HepG2 (cell line): ENCODE measurements around the gene NLGN3. TPM values are rescaled to one million over a fixed set of nuclear protein-coding genes. Genes with fewer than 3 reads are reported as not detected.

Experiments
- ATAC-seq: fragments of 200-7000 bp; cut with Tn5 transposase; 3 replicates; pipeline ENCODE4 v1.9.1; 2020; ENCODE audit warnings: mild to moderate bottlenecking, moderate library complexity
- BruUV-seq: library from RNA; stranded (reverse); fragments of 400-500 nt; replicated peaks from 2 replicates; lab custom pipeline; 2021; lab: Mats Ljungman, UMichigan
- CTCF ChIA-PET: fragments of 300-600 bp; formaldehyde crosslinking; extraction: SDS; loops from one replicate; lab custom pipeline; 2021; ENCODE audit warnings: low total read pairs, inconsistent platforms, low intra/inter-chr PET ratio; lab: Yijun Ruan, JAX
- POLR2A ChIA-PET: fragments of 350-600 bp; sonication (Branson Sonifier 250); formaldehyde crosslinking; loops from one replicate; lab custom pipeline; 2020; ENCODE audit warnings: antibody characterized with exemption, inconsistent platforms; lab: Yijun Ruan, JAX
- DNase-seq: peaks from one replicate; pipeline ENCODE4 v3.0.0-alpha.2; 2015; ENCODE audit warnings: low spot score
- FAIRE-seq: peaks from 3 replicates; lab custom pipeline; 2011; peaks lifted over from hg19 to GRCh38; lab: Jason Lieb, UNC
- H2AFZ ChIP-seq: one replicate; pipeline ENCODE4 v1.6.1; 2011; ENCODE audit warnings: low read length, inconsistent platforms
- H3K27ac ChIP-seq: fragments of 300-600 bp; 3 replicates; pipeline ENCODE4 v1.8.0; 2011; ENCODE audit warnings: mixed run types, mild to moderate bottlenecking, mixed read lengths, low read length, inconsistent platforms; ENCODE audit not compliant: insufficient read depth; ENCODE audit errors: extremely low read length
- H3K27me3 ChIP-seq, 2 experiments: fragments of 200-600 bp in 1 of 2; 2 replicates in 1 of 2; 3 replicates in 1 of 2; pipeline versions ENCODE4 v1.6.0 to v1.8.0; 2011; ENCODE audit warnings: low read length in 2 of 2, mild to moderate bottlenecking in 2 of 2, moderate library complexity in 2 of 2, inconsistent platforms in 1 of 2; ENCODE audit not compliant: insufficient read depth in 2 of 2, control insufficient read depth in 1 of 2
- H3K36me3 ChIP-seq, 2 experiments: fragments of 200-600 bp in 1 of 2; replicated peaks in 1 of 2; 2 replicates in 1 of 2; 3 replicates in 1 of 2; pipeline versions ENCODE4 v1.5.1 to v1.8.0; 2011; ENCODE audit warnings: low read length in 2 of 2, inconsistent platforms in 1 of 2; ENCODE audit not compliant: insufficient read depth in 2 of 2, control insufficient read depth in 1 of 2
- H3K4me1 ChIP-seq: 2 replicates; pipeline ENCODE4 v1.5.1; 2012; ENCODE audit warnings: low read length, inconsistent platforms; ENCODE audit not compliant: insufficient read depth
- H3K4me2 ChIP-seq: 2 replicates; pipeline ENCODE4 v1.6.0; 2011; ENCODE audit warnings: low read depth, low read length, inconsistent platforms
- H3K4me3 ChIP-seq, 3 experiments: fragments of 200-600 bp in 1 of 3; sonication (generic), shearing (Covaris generic) in 1 of 3; replicated peaks in 1 of 3; 2 replicates each; pipeline ENCODE4 v1.5.1; 2011 to 2016; ENCODE audit warnings: low read length in 3 of 3, inconsistent platforms in 2 of 3, low read depth in 2 of 3, mild to moderate bottlenecking in 2 of 3, control low read depth in 1 of 3, mixed read lengths in 1 of 3; ENCODE audit not compliant: insufficient read depth in 1 of 3
- H3K79me2 ChIP-seq: one replicate; pipeline ENCODE4 v1.6.1; 2011; ENCODE audit warnings: low read length, inconsistent platforms; ENCODE audit not compliant: insufficient read depth
- H3K9ac ChIP-seq: 2 replicates; pipeline ENCODE4 v1.6.0; 2011; ENCODE audit warnings: mild to moderate bottlenecking, low read depth, low read length, inconsistent platforms; ENCODE audit not compliant: insufficient read depth
- H3K9me3 ChIP-seq: 2 replicates; pipeline ENCODE4 v1.5.1; 2012; ENCODE audit warnings: mild to moderate bottlenecking, low read length
- H4K20me1 ChIP-seq: 2 replicates; pipeline ENCODE4 v1.6.0; 2011; ENCODE audit warnings: inconsistent platforms, mild to moderate bottlenecking, low read length, moderate library complexity; ENCODE audit not compliant: insufficient read depth
- DZIP1 ChIP-seq: sonication (generic); formaldehyde crosslinking; IDR thresholded peaks from 2 replicates; pipeline ENCODE4 v1.5.0; 2020; ENCODE audit warnings: mild to moderate bottlenecking, missing genetic modification reagents
- TRIM24 ChIP-seq: sonication (generic); formaldehyde crosslinking; IDR thresholded peaks from 2 replicates; pipeline ENCODE4 v1.8.0; 2022; ENCODE audit warnings: mild to moderate bottlenecking, missing genetic modification reagents
- ZFP91 ChIP-seq: sonication (generic); formaldehyde crosslinking; IDR thresholded peaks from 2 replicates; pipeline ENCODE4 v1.9.0; 2022; ENCODE audit warnings: missing genetic modification reagents, mild to moderate bottlenecking, borderline replicate concordance
- ZHX2 ChIP-seq, 2 experiments: sonication (generic) in 1 of 2; formaldehyde crosslinking in 1 of 2; IDR thresholded peaks; 2 replicates each; pipeline versions ENCODE4 v1.6.1 to v1.9.0; 2014 to 2022; ENCODE audit warnings: antibody characterized with exemption in 1 of 2, borderline replicate concordance in 1 of 2, inconsistent platforms in 1 of 2, low read depth in 1 of 2, missing genetic modification reagents in 1 of 2
- ZNF549 ChIP-seq: sonication (generic); formaldehyde crosslinking; IDR thresholded peaks from 2 replicates; pipeline ENCODE4 v1.5.0; 2020; ENCODE audit warnings: missing genetic modification reagents
- ZNF83 ChIP-seq: sonication (generic); formaldehyde crosslinking; IDR thresholded peaks from 2 replicates; pipeline ENCODE4 v1.4.0; 2020; ENCODE audit warnings: missing genetic modification reagents, mild to moderate bottlenecking, borderline replicate concordance
- WGBS: methylation state at CpG from one replicate; pipeline ENCODE4 v1.1.6; 2017; ENCODE audit warnings: low lambda C conversion rate; 5-methylcytosine and 5-hydroxymethylcytosine counted together
- in situ Hi-C: cut with HindIII; loops from 2 replicates; pipeline ENCODE4 v1.10.0; 2017; ENCODE audit warnings: low pct_unique_long_range_greater_than_20kb; ENCODE audit not compliant: extremely low pct_ligation_motif_present
- intact Hi-C: fragments of 100-400 bp; cut with micrococcal nuclease; formaldehyde crosslinking; loops from one replicate; pipeline ENCODE4 v1.10.0; 2022; ENCODE audit not compliant: unreplicated experiment
- polyA plus RNA-seq, 8 experiments: library from polyadenylated mRNA; depleted of rRNA in 3 of 8; stranded (reverse) in 7 of 8; unstranded in 1 of 8; fragments of >200 nt; fragmentation: Illumina TruSeq in 4 of 8; extraction: Trizol in 4 of 8; gene quantifications; 2 replicates each; pipeline versions ENCODE4 v1.2.1 to v1.2.3, GENCODE V29; 2011 to 2016; ENCODE audit warnings: low read depth in 4 of 8, missing spikeins in 1 of 8, mixed read lengths in 1 of 8; ENCODE audit not compliant: insufficient read depth in 1 of 8
- total RNA-seq, 5 experiments: library from RNA; depleted of rRNA; stranded (reverse); fragments of >200 nt; fragmentation: Illumina TruSeq; extraction: Trizol; gene quantifications; 2 replicates each; pipeline ENCODE4 v1.2.3, GENCODE V29; 2016; ENCODE audit warnings: low read depth in 1 of 5

Gene NLGN3
- total and polyA plus RNA-seq, 2 of the 13 experiments (the other 11 are each of a cell fraction or from before 2014, with no cell fraction given), result 0.04 to 0.16 TPM

GRCh38 chrX:71168134-71168533 lies 23.5 kb downstream of the NLGN3 start (continued):
- TF ChIP-seq DZIP1 (CRISPR knock-in tag), result no peak

GRCh38 chrX:71169586-71169985 lies 24.9 kb downstream of the NLGN3 start:
- in situ Hi-C loops, result no loop called here
- Histone ChIP-seq H3K27me3 (no peaks in the 10 kb centered on the region), H3K4me2 (no peak overlapping the region), H3K9ac (no peak overlapping the region), H2AFZ (no peak overlapping the region), H3K79me2 (no peaks in the 10 kb centered on the region), H3K4me1 (peaks cover 32% of the 10 kb centered on the region; the same call in 1 of the 2 replicates), H4K20me1 (no peaks in the 10 kb centered on the region), H3K27ac (no peak overlapping the region), H3K4me3 (no peak overlapping the region), H3K36me3 (no peaks in the 10 kb centered on the region)
- intact Hi-C loops, result no loop called here
- FAIRE-seq (no peak), DNase-seq (no peak)
- ChIA-PET POLR2A (no interaction called here), CTCF (no interaction called here)
- no TSS peak for BruUV-seq
- 90% methylated on average over 2 of the region's 22 CpGs for WGBS
- no peak for TF ChIP-seq TRIM24 (CRISPR knock-in tag)
- TF ChIP-seq ZHX2 (IDR thresholded peaks at IDR 0.05; ENCODE audit: low read depth), result no peak
- no peak for TF ChIP-seq ZHX2 (CRISPR knock-in tag; IDR thresholded peaks at IDR 0.05; ENCODE audit: borderline replicate concordance)
- TF ChIP-seq ZNF83, result no peak
- TF ChIP-seq ZNF549 (CRISPR knock-in tag), result no peak
- no peak for TF ChIP-seq ZFP91 (CRISPR knock-in tag)
- TF ChIP-seq, all 625 proteins: peak for 0
- ATAC-seq, result no peak
- no peaks in the 10 kb centered on the region for H3K9me3 ChIP-seq
